Measurements from ENCODE around the gene TMEM125. TPM values are rescaled to one million over a fixed set of nuclear protein-coding genes. Genes with fewer than 3 reads are reported as not detected.

TMEM125 gene
- total RNA-seq = not detected
- not detected for polyA plus RNA-seq
- long read RNA-seq, donor 1 = 0 reads
- long read RNA-seq, donor 2 = 0 reads

DNA sequence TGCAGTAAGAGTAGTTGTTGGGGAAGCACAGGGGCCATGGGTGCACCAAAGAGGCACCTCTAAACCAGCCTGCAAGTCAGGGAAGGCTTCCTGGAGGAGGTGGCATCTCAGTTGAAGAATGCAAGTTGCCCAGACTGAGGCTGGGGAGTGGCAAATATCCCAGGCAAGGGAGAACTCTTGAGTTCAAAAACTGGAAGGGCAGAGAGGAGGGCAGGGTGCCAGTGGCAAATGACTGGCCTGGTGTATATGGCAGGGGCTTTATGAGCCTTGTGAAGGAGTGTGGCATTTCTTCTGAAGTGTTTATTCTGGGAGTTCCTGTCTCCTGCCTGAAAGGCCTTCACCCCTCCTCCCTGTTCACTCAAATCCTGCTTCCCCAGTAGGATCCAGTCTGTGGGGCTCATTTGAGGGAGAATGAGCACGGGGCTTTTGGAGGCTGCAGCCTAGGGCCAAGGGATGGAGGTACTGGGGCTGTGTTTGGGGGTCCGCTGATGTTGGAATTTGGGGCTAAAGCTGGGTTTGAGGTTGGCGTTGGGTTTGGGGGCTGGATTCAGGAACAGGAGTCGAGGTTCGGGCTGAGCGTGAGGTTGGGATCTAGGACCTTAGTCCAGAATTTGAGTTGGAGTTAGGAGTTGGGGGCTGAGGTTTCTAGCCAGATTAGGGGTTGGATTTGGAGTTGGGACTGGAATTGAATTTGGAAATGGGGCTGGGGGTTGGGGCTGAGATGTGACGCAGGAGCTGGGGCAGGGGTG lies at the start of gene TMEM125:
TSS of gene TMEM125 (plus strand) at position 357 of the 749 bp plus-strand sequence. CDS start 2,740 bp downstream, outside the sequence.
- ATAC-seq = no peak
- 65 to 81% (median 74%) methylated on average over 7 of the region's 7 CpGs for WGBS, 3 donors
- no peak within 1 kb of the TSS for H3K27ac ChIP-seq
- TF ChIP-seq CTCF (IDR thresholded peaks at IDR 0.05) = no peak
- H3K27me3 ChIP-seq (ENCODE audit: insufficient read depth in 3 of 3, low read length in 2 of 3) = peaks cover 0 to 32% (median 5%) of the 10 kb centered on the region in 3 donors
- H3K36me3 ChIP-seq (ENCODE audit: insufficient read depth in 1 of 2, low read depth in 1 of 2) = no peaks in the 10 kb centered on the region
- H3K9me3 ChIP-seq = no peaks in the 10 kb centered on the region
- no peaks in the 10 kb centered on the region for H3K4me1 ChIP-seq
- DNase-seq = no peak
- intact Hi-C loops (cut with DNase I) = no loop called here
- H3K4me3 ChIP-seq = no peak within 1 kb of the TSS

GRCh38 chr1:43220905-43221778 lies 48.6 kb upstream of the TMEM125 start:
- no peak for DNase-seq

GRCh38 chr1:43221797-43222196 lies 48.0 kb upstream of the TMEM125 start:
- intact Hi-C loops (cut with DNase I) = loop anchor here in 1 of 2 donors (10.0 kb wide), 1 partner anchor 163 kb away; the partner anchor contains the start of genes MED8 and SZT2
- Histone ChIP-seq H3K4me3 (no peak overlapping the region), H3K4me1 (no peaks in the 10 kb centered on the region), H3K27ac (no peak overlapping the region), H3K9me3 (no peaks in the 10 kb centered on the region), H3K36me3 (ENCODE audit: insufficient read depth in 1 of 2, low read depth in 1 of 2) (no peaks in the 10 kb centered on the region), H3K27me3 (ENCODE audit: insufficient read depth in 3 of 3, low read length in 2 of 3) (no peaks in the 10 kb centered on the region)
- DNase-seq (no peak), ATAC-seq (no peak)
- TF ChIP-seq CTCF (IDR thresholded peaks at IDR 0.05) = no peak
- WGBS, 3 donors = 82 to 88% (median 84%) methylated on average over 1 of the region's 1 CpG

More at GRCh38 chr1:43220905-43221778, 48.6 kb upstream of the TMEM125 start:
- no peaks in the 10 kb centered on the region for H3K9me3 ChIP-seq
- intact Hi-C loops (cut with DNase I) = loop anchor here in 1 of 2 donors (10.0 kb wide), 1 partner anchor 164 kb away; the partner anchor contains the start of genes MED8 and SZT2
- H3K4me3 ChIP-seq = no peak overlapping the region
- no peak for TF ChIP-seq CTCF (IDR thresholded peaks at IDR 0.05)
- WGBS, 3 donors = 58 to 64% (median 63%) methylated on average over 7 of the region's 7 CpGs
- no peak for ATAC-seq
- no peaks in the 10 kb centered on the region for H3K36me3 ChIP-seq (ENCODE audit: insufficient read depth in 1 of 2, low read depth in 1 of 2)
- no peak overlapping the region for H3K27ac ChIP-seq
- no peaks in the 10 kb centered on the region for H3K4me1 ChIP-seq
- no peaks in the 10 kb centered on the region for H3K27me3 ChIP-seq (ENCODE audit: insufficient read depth in 3 of 3, low read length in 2 of 3)

DNA sequence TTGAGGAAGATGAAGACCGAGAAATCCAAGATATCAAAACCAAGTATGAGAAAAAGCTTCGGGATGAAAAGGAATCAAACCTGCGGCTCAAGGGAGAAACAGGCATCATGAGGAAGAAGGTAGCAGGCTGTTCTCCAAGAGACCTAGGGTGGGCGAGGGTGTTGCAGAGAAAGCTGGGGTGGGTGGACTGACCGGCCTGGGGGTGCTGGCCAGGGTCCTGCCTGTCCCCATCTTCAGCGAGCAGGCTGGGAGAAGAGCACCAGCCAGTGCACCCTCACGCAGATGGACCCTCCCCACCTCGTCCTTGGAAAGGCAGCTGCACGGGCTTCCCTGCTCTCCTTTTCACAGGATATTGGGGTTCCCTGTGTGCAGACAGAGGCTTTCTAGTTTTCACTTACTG lies 46.9 kb upstream of the TMEM125 start:
- intact Hi-C loops (cut with DNase I) = loop anchor here in 1 of 2 donors (10.0 kb wide), 1 partner anchor 162 kb away; the partner anchor contains the start of genes MED8 and SZT2
- TF ChIP-seq CTCF (IDR thresholded peaks at IDR 0.05) = no peak
- Histone ChIP-seq H3K27me3 (ENCODE audit: insufficient read depth in 3 of 3, low read length in 2 of 3) (no peaks in the 10 kb centered on the region), H3K4me1 (no peaks in the 10 kb centered on the region), H3K27ac (no peak overlapping the region), H3K9me3 (no peaks in the 10 kb centered on the region), H3K4me3 (no peak overlapping the region), H3K36me3 (ENCODE audit: insufficient read depth in 1 of 2, low read depth in 1 of 2) (no peaks in the 10 kb centered on the region)
- DNase-seq (no peak), ATAC-seq (no peak)
- WGBS, 3 donors = 57 to 70% (median 61%) methylated on average over 9 of the region's 9 CpGs
